Body of pancreas (tissue), 4 donors: Measurements from ENCODE around the gene ALDH1L2.

ENCODE experiments used
- CTCF ChIP-seq, 7 experiments: fragments of 450-650 bp in 4 of 7; fragments of 200-600 bp in 3 of 7; sonication (generic) in 3 of 7; IDR thresholded peaks; one replicate each; pipeline ENCODE4 v1.5.1; 2016 to 2019; ENCODE audit warnings: antibody characterized with exemption in 7 of 7
- POLR2A ChIP-seq, 3 donors: fragments of 450-650 bp; IDR thresholded peaks; one replicate each; pipeline ENCODE4 v1.6.1; 2016; ENCODE audit warnings: antibody characterized with exemption in 3 of 3, mild to moderate bottlenecking in 2 of 3

GRCh38 chr12:105048315-105048714, 35.9 kb downstream of the ALDH1L2 start:
- TF ChIP-seq CTCF (IDR thresholded peaks at IDR 0.05) (no peak), POLR2A (IDR thresholded peaks at IDR 0.05) (no peak)
